ENCODE data around the gene ARMC8. TPM values are rescaled to one million over a fixed set of nuclear protein-coding genes. Genes with fewer than 3 reads are reported as not detected.

Gene ARMC8
- polyA plus RNA-seq, 3 donors, result 55.9 to 58.6 (median 57.9) TPM

DNA sequence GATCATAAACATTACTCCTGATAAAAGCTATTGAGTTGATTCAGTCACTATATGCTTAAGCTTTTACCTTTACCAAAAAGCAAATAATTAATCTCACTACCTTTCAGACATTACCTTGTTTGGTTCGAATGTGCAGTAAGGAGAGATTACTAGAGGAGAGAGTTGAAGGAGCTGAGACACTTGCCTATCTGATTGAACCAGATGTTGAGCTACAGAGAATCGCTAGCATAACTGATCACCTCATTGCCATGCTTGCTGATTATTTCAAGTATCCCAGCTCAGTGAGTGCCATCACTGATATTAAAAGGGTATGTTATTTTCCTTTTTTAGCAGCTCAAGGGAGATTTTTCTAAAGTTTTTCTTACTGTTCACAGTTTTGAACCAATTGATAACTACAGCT lies 54.6 kb downstream of the ARMC8 start:
- DNase-seq (ENCODE audit: low read depth in 3 of 3, low spot score in 2 of 3), result no peak

DNA sequence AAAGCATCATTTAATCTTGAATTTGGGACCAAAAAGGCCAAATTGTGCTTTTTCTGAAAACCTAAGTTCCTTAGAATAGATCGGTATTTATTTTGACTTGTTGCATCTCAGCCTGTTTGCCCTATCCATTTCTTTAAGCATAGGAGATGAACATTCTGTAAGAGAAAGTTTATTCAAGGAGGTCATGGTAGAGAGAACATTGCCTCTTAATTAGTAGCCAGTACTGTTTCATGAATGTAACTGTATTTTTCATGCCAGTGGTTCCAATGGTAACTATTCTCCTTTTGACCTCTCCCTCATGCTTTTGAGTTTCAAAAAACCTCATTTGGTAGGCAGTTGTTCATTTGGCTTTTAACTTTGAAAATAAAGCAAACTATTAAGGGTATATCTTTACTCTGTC lies 55.4 kb downstream of the ARMC8 start:
- no peak for DNase-seq (ENCODE audit: low read depth in 3 of 3, low spot score in 2 of 3)

DNA sequence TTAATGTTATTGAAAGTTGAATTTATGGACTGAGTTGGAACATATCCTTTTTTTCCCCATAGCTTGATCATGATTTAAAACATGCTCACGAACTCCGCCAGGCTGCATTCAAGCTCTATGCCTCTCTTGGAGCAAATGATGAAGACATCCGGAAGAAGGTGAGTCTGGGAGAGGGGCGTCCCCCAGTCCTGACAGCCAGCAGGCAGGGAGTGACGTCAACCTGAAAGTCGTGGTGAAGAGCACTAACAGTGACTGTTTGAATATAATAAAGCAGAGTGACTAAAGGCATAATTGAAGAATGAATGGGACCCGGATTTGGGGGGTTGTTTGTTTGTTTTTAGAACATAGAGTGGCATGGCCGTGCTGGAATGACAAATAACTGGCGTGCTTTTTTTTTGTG lies 57.9 kb downstream of the ARMC8 start:
- DNase-seq (ENCODE audit: low read depth in 3 of 3, low spot score in 2 of 3), result no peak

DNA sequence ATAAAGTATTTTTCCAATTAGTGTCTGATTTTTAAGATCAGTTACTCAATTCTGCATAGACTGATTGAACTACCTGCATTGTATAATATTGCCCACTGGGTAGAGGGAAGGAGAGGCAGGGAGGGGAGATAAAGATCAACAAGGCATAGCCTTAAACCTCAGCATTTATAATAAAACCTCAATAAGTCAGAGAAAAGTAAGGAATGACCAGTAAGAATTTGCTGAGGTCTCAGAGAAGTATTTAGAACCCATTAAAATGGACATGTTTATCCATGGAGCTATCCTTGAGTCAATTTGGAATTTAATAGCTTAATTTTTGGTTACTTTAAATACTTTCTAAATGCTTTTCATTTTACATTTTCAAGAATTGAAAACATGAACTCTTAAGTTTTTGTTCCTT lies 62.5 kb downstream of the ARMC8 start:
- DNase-seq (ENCODE audit: low read depth in 3 of 3, low spot score in 2 of 3), result no peak

DNA sequence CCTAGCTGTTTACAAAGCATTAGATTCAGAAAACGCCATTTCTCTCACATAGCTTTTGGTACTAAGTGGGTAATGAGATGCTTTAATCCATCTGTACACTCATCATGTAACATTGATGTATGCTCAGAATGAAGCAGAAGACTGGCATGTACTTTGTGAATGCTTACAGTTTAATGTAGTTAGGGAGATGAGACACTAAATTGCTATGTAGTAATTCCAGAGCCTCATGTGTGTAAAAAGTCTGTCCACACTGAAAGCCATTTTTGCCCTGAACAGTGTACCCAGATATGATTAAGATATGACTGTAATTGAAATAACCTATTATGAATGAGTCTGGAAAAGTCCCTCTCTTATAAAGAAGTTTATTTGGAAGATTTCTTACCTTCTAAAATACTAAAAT lies 66.5 kb downstream of the ARMC8 start:
- no peak for DNase-seq (ENCODE audit: low read depth in 3 of 3, low spot score in 2 of 3)

DNA sequence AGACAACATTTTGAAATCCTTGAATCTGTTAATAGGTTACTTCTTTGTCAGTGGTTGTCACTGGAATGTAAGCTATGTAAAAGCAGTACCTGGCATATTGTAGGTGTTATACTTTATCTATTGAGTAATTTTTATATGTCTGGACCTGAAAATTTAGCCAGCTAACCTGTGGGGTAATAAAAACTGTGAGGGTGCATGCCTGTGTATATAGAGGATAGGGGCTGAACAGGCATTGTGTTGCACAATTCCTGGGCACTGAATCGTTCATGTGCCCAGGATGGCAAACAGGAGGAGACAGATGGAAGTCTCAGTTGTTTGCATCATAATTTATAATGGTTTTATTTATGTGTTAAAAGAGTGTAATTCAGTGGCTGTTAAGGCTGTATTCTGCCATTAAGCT lies 67.1 kb downstream of the ARMC8 start:
- DNase-seq (ENCODE audit: low read depth in 3 of 3, low spot score in 2 of 3), result no peak

DNA sequence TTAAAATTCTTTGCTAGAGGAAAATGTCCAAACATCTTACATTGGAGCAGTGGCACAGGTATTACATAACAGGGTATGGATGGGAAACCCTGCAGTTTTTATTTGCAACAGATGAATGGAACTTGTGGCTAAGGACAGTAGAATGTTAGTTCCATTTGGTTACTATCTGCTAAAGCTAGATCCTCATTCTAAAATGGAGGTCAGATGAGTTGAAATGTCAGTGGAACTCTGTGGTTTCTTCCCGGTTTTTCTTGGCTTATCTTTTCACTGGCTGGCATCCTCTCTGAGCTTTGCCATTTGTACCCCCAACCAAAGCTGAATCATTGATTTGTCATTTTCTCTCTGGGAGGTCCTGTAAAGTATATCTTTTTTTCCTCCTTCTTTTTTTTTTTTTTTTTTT lies 68.9 kb downstream of the ARMC8 start:
- no peak for DNase-seq (ENCODE audit: low read depth in 3 of 3, low spot score in 2 of 3)

DNA sequence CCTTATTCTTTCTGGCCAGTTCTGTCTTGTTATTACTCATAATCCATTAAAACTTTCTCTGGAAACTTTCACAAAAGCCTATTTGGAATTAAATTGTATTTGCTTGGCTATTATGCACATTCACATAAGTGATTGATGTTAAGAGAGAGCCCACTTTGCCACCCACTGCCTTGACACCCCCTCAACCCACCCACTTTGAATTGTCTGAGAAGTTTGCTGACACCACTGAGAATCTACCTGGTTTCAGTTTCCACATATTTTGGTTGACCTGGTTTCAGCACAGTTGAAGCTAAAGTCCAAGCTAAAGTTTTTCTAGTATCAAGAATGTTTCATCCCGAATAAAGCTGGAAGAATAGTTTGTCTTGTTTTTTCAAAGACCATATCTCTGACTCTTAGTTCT lies 70.9 kb downstream of the ARMC8 start:
- no peak for DNase-seq (ENCODE audit: low read depth in 3 of 3, low spot score in 2 of 3)

DNA sequence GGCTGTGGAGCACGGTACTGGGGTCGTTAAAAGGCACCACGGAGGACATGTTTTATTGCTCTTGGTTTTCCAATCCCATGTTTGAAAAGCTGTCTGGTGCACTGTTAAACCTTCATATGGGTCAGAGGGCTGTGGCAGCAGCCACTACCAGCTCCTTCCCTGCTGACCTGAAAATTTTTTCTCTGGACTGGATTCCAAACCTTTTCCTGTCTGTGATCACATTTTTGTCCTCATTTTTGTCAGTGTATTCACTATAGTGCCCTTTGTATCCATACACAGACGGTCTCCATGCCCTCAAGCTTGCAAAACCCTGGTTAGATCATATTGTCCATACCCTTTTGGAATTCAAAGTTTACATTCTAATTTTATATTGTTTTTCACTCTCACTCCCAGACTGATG lies 72.0 kb downstream of the ARMC8 start:
- DNase-seq (ENCODE audit: low read depth in 3 of 3, low spot score in 2 of 3), result no peak

DNA sequence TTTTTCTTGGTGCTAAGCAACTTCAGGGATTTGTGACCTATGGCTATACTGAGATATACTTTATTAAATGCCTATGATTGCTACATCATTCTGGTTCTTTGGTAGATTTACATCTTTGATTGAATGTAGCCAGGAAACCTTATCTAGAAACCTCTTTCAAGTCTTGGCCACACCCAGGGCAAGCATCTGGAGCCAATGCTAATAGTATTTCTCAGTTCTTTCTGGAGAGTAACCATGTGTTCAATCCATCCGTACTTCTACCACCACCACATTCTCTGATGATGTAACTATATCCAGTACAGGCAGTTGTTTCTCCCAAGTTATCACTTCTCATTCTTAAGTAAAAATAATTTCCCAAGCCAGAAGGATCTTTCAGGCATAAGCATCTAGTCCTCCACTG lies 73.5 kb downstream of the ARMC8 start:
- DNase-seq (ENCODE audit: low read depth in 3 of 3, low spot score in 2 of 3), result no peak

DNA sequence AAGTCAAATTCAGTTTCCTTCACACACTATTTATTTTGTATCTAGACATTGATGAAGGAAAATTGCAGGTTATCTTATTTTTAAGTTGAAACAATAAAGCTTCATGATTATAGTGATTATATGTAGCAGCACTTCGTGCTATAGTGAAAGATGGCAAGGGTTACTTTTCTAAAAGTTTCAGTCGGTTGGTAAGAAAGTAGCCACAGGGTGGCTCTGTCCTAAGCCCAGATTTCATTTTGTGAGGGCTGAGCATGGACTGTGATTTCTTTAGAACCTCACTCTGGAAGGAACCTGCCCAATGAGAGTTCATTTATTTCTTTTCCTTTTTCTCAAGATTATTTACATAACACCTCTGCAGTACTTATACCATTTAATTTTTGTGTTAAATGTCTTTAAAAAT lies 76.0 kb downstream of the ARMC8 start:
- no peak for DNase-seq (ENCODE audit: low read depth in 3 of 3, low spot score in 2 of 3)

DNA sequence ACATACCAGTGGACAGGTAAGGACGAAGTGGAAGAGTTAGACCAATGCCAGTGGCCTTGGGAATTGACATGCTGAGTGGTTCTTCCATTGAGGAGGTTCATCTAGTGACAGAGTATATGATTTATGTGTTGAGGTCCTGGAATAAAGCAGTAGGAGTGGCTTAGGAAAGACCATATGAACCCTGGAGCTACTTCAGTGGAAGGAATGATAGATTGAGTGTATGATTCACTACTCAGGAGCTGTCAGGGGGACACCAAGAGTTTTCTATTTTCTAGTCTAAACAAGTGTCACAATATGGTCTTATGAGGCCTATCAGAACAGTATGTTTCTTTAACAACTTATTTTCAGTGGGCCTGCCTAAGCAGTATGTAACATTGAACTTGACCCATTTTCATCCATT lies 78.6 kb downstream of the ARMC8 start:
- no peak for DNase-seq (ENCODE audit: low read depth in 3 of 3, low spot score in 2 of 3)

DNA sequence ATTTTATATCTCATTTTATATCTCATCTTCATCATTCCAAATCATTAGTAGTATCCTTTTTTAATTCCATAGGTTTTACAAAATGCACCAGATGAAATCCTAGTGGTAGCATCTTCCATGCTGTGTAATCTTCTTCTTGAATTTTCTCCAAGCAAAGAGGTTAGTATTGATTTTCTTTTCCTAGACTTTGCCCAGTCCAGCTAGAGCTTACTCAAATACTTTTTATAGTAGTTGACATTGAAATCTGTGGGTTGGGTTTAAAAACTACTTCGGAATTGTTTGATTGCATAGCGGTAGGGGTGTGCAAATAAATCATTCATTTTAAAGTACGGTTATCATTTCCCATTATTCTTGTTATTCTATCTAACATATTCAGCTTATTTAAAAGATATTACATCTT lies 80.0 kb downstream of the ARMC8 start:
- DNase-seq (ENCODE audit: low read depth in 3 of 3, low spot score in 2 of 3), result no peak

DNA sequence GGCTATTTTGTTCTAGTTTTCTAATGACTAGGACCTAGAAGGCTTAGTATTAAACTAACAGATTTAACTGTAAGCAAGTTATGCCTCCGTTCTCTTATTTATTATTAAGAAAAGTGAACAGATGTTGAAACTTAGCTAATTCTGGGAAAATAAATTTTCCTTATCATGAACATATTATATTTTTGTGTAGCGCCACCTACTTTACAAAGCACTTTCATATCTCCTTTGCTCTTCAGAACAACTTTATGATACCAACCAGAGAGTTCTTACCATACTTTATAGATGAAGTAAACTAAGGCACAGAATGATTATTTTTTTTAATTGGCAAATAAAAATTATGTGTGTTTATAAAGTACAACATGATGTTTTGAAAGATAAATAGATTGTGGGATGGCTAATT lies 83.1 kb downstream of the ARMC8 start:
- DNase-seq (ENCODE audit: low read depth in 3 of 3, low spot score in 2 of 3), result no peak

DNA sequence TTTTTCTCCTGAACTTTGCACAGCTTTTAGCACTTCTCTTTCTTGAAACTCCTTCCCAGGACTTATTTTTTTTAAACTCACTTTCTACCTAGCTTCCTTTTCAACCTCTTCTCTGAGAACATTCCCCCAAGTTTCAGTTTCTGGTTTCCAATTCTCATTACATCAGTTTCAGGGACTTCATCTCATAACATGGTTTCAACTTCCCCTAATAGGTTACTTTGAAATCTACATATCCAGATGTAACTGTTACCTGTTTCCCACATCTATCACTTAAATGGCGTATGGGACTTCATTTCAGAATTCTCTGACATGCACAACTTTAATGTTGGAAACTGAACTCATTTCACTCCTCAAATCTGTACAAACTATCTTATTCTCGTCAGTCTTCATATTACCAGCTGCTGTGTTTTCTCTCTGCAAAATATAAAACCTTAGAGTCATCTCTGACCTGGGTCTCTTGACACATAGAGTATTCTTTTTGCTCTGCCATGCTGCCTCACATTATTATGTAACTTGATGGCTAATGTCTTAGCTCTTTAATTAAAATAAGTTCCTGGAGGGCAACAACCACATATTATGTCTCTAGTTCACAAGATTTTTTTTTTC lies 84.2 kb downstream of the ARMC8 start:
- DNase-seq (ENCODE audit: low read depth in 3 of 3, low spot score in 2 of 3), result no peak

DNA sequence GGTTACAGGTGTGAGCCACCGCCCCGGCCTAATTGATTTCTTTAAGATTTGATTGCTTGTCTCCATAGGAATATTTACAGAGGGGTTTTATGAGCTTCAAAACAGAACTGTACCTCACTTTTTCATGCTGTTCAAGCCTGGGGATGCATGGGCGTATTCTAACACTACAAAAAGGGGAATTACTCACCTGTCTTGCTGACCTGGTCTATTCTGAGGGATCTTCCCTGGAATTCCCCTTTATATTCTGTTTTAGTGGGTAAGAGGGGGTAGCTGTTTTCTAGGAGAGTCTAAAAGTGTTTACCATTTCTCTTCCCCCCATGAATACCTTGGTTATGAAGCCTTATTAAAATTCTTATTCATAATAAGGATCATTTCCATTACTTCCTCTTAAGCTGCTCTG lies 94.5 kb downstream of the ARMC8 start:
- DNase-seq (ENCODE audit: low read depth in 3 of 3, low spot score in 2 of 3), result no peak

DNA sequence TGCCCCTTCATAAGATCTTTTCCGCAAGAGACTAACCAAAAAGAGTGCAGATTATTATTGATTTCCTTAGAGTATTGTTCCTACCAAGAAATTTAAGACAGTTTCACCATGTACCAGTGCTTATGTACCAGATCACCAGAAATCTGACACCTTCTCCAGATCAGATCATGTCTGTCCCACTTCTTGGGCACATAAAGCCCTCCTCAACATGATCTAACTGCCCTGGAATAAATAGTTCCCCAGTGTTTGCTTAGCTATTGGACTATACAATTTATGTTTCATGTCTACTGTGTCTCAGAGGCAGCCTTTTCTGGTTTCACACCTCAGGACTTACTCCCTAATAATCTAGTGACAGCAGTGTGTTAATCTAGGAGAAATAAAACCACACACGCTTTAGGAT lies 95.7 kb downstream of the ARMC8 start:
- DNase-seq (ENCODE audit: low read depth in 3 of 3, low spot score in 2 of 3), result no peak

DNA sequence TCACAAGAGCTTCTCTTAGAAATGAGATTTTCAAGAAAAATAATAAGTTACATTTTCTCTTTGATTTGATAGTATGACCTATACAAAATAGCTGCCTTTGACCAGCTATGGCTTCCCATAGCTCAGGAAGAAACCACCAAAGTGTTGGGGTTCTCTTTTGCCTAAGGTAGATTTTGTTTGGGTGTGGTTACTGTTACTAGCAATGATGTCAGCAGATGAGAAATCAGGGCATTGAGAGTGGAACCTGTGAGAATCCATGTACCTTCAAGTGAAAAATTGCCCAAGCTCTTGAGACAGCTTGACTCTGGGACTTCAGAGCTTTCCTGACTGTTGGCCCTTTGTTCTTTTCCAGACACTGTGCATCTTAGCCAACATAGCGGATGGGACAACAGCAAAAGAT lies 97.0 kb downstream of the ARMC8 start:
- DNase-seq (ENCODE audit: low read depth in 3 of 3, low spot score in 2 of 3), result no peak

DNA sequence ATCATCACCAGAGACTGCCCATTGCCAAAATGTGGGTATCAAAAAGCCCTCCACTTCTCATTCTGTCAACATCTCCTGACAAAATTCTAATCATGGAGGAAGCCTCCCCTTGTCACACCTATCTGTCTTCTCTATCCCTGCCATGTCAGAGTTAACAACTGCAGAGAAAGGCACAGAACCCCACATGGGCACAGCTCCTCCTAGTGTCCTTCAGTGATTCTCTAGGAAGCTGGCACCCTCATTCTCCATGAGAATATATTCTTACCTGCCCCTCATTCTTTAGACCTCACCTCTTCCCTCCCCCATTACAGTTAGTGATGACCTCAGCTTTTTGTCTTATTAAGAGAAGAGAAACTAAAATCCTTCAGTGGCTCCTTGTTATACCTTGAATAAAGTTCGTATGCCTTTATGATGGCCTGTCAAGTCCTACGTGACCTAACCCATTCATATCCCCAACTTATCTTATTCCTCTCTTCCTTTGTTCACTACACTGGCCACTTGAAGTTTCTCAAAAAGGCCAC lies 97.9 kb downstream of the ARMC8 start:
- DNase-seq (ENCODE audit: low read depth in 3 of 3, low spot score in 2 of 3), result no peak

DNA sequence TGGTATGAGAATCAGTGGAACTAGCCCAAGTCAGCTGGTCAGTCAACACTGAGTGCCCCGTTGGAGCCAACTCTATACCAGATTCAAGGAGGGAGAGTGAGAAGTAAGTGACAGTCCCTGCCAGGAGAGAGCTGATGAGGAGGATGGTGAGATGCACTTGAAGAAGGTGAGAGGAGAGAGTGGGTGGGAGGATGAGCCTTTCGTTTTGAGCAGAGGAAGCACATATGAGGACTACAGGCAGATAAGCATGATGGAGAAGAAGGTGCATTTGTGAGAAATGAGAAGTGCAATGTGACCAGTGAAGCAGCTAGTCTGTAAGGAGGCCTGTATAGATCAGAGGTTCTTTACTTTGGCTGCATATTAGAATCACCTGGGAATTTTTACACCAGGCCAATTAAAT lies 102.2 kb downstream of the ARMC8 start:
- DNase-seq (ENCODE audit: low read depth in 3 of 3, low spot score in 2 of 3), result no peak

DNA sequence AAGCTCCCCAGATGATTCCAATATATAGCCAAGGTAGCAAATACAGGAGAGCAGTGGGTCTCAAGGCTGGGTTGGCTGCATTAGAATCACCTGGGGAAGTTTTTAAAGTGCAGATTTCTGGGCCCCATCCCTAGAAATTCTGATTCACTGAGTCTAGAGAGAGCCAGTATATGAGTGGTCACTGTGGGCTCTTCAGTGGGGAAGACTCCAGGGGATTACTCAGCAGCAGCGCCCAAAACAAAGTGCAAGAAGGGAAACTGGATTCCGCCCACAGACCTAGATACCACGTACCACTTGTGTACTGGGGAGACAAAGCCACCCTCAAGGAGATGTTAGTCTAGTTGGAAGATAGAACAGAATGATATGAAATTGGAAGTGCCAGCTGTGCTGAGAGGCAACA lies 102.6 kb downstream of the ARMC8 start:
- DNase-seq (ENCODE audit: low read depth in 3 of 3, low spot score in 2 of 3), result no peak

DNA sequence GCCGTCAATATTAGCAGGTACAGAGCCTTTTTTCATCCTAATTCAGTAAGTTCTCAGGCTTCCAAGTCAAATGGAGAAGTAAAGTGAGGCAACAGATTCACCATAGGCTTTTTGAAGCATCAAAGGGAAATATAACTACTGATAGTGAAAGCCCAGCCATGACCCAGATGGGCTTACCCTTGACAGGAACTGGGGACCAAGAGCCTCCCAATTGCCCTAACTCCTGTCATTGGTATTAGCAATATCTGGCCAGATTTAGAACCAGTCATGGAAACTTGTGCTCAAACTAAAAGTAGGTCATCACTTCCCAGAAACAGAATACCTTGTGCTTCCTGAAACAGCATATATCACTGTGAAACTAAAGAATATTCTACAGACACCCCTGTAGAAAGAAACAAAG lies 109.5 kb downstream of the ARMC8 start:
- no peak for DNase-seq (ENCODE audit: low read depth in 3 of 3, low spot score in 2 of 3)

DNA sequence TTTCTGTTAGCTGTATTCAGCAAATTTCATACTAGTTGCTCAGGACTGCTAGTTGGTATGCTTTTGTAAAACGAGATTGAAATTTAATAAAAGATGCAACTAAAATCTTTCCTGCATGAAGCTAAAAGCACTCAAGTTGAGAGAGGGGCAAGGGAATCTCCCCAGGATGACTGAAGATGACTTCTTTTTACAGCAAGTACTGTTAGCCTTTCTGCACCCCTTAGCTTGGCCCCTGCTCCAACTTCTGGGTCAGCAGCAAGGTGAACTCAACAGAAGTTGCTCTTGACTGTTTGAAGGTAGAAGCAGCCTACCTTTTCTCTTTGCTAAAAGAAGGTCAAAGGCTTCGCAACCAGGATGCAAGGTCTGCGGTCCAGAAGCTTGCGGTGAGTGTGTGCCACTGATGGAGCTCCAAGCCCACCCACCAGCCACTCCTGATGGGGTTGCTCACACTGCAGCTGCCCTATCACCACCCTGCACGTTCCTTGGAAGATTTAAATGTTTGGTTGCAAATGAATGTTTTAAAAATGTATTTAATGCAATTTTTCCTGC lies 110.0 kb downstream of the ARMC8 start:
- DNase-seq (ENCODE audit: low read depth in 3 of 3, low spot score in 2 of 3), result no peak
